Astrocyte of the spinal cord (primary cell): ENCODE data around the gene PIEZO1.

Source experiments
- DNase-seq: peaks from one replicate; pipeline ENCODE4 v3.0.0; 2011; ENCODE audit warnings: low read depth, low spot score
- H3K4me3 ChIP-seq: 2 replicates; pipeline ENCODE4 v1.5.1; 2011; ENCODE audit warnings: low read depth, mild to moderate bottlenecking, low read length, moderate library complexity
- in situ Hi-C: cut with HindIII; loops from 2 replicates; pipeline ENCODE4 v1.10.0; 2017; ENCODE audit warnings: low sequenced_read_pairs
- TF ChIP-seq, protein P1 (sequence below): IDR thresholded peaks from 2 replicates; pipeline ENCODE4 v1.5.1; 2012; ENCODE audit warnings: low read depth, mild to moderate bottlenecking, low read length, inconsistent platforms

PIEZO1 gene, protein sequence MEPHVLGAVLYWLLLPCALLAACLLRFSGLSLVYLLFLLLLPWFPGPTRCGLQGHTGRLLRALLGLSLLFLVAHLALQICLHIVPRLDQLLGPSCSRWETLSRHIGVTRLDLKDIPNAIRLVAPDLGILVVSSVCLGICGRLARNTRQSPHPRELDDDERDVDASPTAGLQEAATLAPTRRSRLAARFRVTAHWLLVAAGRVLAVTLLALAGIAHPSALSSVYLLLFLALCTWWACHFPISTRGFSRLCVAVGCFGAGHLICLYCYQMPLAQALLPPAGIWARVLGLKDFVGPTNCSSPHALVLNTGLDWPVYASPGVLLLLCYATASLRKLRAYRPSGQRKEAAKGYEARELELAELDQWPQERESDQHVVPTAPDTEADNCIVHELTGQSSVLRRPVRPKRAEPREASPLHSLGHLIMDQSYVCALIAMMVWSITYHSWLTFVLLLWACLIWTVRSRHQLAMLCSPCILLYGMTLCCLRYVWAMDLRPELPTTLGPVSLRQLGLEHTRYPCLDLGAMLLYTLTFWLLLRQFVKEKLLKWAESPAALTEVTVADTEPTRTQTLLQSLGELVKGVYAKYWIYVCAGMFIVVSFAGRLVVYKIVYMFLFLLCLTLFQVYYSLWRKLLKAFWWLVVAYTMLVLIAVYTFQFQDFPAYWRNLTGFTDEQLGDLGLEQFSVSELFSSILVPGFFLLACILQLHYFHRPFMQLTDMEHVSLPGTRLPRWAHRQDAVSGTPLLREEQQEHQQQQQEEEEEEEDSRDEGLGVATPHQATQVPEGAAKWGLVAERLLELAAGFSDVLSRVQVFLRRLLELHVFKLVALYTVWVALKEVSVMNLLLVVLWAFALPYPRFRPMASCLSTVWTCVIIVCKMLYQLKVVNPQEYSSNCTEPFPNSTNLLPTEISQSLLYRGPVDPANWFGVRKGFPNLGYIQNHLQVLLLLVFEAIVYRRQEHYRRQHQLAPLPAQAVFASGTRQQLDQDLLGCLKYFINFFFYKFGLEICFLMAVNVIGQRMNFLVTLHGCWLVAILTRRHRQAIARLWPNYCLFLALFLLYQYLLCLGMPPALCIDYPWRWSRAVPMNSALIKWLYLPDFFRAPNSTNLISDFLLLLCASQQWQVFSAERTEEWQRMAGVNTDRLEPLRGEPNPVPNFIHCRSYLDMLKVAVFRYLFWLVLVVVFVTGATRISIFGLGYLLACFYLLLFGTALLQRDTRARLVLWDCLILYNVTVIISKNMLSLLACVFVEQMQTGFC (N-terminal part only)

DNA sequence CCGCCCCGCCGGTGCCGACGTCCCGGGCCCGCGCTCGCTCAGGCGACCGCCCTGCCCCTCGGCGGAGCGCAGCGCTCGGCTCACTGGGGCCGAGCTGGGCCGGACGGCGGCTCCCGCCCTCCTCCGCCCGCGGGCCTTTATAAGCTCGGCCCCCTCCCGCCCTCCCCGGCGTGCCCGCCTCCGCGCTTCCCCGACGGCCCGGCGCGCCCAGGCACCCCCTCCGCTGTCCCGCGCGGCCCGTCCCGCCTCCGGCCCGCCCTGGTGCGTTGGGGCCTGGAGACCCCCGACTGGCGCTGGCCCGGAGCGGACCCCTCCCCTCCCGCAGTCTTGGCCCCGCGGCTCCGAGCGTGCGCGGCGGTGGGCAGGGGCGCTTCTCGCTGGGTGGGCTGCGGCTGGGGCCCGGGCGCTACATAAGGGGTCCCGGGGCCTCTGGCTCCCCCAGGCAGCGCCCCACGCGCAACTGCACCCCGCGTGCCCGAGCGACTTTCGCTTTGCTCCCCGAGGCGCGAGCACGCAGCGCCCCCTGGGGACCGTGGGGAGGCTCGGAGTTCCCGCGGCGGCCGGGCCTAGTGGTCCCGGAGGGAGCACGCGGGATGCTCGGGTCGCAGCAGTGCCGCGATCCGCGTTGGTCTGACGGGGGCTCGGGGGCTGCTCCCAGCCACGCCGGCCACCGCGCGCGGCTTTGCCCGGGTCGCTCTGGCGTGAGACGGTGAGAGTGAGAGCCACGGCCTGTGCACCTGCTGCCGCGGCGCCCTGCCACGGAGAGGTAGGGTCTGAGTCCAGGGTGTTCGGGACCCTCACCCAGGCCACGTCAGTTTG, at the start of gene PIEZO1:
PIEZO1 (minus strand) TSS at position 115 of the 819 bp plus-strand sequence. CDS start 256 bp downstream, outside the sequence.
- in situ Hi-C loops: no loop called here
- DNase-seq: no peak

DNA sequence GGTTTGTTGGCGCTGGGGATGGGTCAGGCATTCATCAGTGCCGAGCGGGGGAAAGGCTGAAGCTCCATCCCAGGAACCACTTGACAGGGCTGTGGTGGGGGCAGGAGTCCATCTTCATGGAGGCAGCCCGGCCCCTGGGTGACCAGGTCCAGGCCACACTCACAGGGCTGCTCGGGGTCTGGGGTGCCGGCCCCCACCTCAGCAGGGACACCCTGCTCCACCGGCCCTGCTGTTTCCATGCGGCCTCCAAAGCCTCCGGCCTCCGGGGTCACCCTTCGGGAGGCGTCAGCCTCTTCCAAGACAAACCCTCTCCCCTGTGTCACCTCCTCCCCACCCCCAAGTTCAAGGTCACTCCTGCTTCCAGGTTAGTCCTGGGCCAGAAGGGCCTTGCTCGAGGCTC, 49.6 kb upstream of the PIEZO1 start:
- TF ChIP-seq, protein P1, sequence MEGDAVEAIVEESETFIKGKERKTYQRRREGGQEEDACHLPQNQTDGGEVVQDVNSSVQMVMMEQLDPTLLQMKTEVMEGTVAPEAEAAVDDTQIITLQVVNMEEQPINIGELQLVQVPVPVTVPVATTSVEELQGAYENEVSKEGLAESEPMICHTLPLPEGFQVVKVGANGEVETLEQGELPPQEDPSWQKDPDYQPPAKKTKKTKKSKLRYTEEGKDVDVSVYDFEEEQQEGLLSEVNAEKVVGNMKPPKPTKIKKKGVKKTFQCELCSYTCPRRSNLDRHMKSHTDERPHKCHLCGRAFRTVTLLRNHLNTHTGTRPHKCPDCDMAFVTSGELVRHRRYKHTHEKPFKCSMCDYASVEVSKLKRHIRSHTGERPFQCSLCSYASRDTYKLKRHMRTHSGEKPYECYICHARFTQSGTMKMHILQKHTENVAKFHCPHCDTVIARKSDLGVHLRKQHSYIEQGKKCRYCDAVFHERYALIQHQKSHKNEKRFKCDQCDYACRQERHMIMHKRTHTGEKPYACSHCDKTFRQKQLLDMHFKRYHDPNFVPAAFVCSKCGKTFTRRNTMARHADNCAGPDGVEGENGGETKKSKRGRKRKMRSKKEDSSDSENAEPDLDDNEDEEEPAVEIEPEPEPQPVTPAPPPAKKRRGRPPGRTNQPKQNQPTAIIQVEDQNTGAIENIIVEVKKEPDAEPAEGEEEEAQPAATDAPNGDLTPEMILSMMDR: no peak
- DNase-seq: no peak
- in situ Hi-C loops: no loop called here
- H3K4me3 ChIP-seq: no peak overlapping the region

More for the DNA sequence above, at the start of gene PIEZO1:
- peak within 1 kb of the TSS; percentile 61 for H3K4me3 ChIP-seq
- TF ChIP-seq, protein P1: peak; percentile 80

DNA sequence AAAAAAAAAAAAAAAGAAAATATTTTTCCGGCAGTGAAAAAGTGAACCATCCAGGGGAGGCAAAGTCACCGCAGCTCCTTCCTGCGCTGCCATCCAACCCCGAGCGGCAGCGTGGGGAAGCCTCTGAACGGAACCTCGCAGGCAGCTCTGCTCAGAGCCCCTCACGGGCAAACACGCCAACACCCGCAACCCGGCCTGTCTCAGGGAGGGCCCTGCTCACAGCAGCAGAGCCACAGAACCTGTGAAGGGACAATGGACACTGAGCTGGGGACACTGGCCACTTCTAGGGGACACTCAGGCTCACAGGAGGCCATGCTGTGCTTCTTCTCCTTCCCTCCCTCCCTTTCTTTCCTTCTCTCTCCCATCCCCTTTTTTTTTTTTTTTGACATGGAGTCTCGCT, 48.1 kb upstream of the PIEZO1 start:
- DNase-seq: no peak
- TF ChIP-seq, protein P1: no peak
- in situ Hi-C loops: no loop called here
- H3K4me3 ChIP-seq: no peak overlapping the region

DNA sequence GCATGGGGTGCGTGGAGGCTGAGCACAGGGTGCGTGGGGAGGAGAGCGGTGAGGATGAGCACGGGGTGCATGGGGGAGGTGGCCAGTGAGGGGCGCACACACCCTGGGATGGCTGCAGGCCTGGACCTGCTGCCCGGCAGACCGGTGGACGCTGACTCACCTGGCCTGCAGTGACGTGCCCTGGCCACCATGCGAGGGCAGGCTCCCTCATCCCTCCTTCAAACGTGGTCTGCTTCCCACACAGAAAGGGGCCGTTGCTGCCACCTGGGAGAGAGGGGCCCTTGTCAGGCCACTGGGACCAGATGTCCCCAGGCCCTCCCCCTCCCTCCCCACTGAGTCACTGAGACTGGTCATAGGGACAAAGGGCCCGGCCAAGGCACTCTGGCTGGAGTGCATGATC, 46.8 kb upstream of the PIEZO1 start:
- H3K4me3 ChIP-seq: no peak overlapping the region
- in situ Hi-C loops: no loop called here
- no peak for DNase-seq

DNA sequence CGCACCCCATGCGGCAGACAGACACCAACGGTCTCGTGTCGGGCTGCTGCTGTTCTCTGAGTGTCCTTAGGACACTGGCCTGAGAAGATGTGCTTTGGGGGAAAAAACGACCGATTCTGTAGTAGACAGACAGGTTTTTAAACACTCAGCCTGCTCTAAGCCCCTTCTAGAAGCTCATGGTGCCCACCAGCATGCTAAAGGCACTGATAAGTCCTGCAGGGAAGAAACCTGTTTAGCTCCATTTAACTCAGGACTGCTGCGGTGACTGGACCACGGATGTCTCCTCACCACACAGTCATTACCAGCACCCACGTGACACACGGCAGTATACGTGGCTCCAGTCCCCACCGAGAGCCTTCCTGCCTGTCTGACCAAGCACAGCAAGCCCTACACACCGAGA, 45.8 kb upstream of the PIEZO1 start:
- DNase-seq: no peak
- TF ChIP-seq, protein P1: no peak
- in situ Hi-C loops: no loop called here

More for the DNA sequence above, 46.8 kb upstream of the PIEZO1 start:
- TF ChIP-seq, protein P1: no peak

More for the DNA sequence above, 45.8 kb upstream of the PIEZO1 start:
- H3K4me3 ChIP-seq: no peak overlapping the region
